K562 (cell line): ENCODE results near the gene PTPRF. TPM values are rescaled to one million over a fixed set of nuclear protein-coding genes. Genes with fewer than 3 reads are reported as not detected.

ENCODE experiments used
- AFF1 ChIP-seq, 2 experiments: fragments of 450-650 bp; IDR thresholded peaks; 2 replicates each; pipeline ENCODE4 v1.6.1; 2018; ENCODE audit warnings: mild to moderate bottlenecking in 2 of 2, low read depth in 1 of 2; ENCODE audit not compliant: partially characterized antibody in 2 of 2
- ARHGAP35 ChIP-seq: fragments of 450-650 bp; IDR thresholded peaks from 2 replicates; pipeline ENCODE4 v1.6.1; 2018; ENCODE audit not compliant: partially characterized antibody
- CREB1 ChIP-seq, 2 experiments: sonication (generic) in 1 of 2; formaldehyde crosslinking in 1 of 2; IDR thresholded peaks; 2 replicates each; pipeline versions ENCODE4 v1.6.1 to v1.8.0; 2012 to 2022; ENCODE audit warnings: inconsistent platforms in 1 of 2, mild to moderate bottlenecking in 1 of 2, missing genetic modification reagents in 1 of 2, moderate library complexity in 1 of 2
- EWSR1 ChIP-seq: fragments of 450-650 bp; IDR thresholded peaks from 2 replicates; pipeline ENCODE4 v1.6.1; 2018; ENCODE audit warnings: borderline replicate concordance, mild to moderate bottlenecking, low read depth, moderate library complexity; ENCODE audit not compliant: partially characterized antibody
- FIP1L1 ChIP-seq: fragments of 200-400 bp; formaldehyde crosslinking; IDR thresholded peaks from 2 replicates; pipeline ENCODE4 v1.6.1; 2018; ENCODE audit warnings: mild to moderate bottlenecking, low read depth, low read length; ENCODE audit not compliant: poor library complexity, severe bottlenecking
- ILF3 ChIP-seq: fragments of 450-650 bp; IDR thresholded peaks from 2 replicates; pipeline ENCODE4 v1.6.1; 2018; ENCODE audit warnings: antibody characterized with exemption, mild to moderate bottlenecking, moderate library complexity, borderline replicate concordance
- PHB ChIP-seq: fragments of 250-450 bp; sonication (Bioruptor Pico); IDR thresholded peaks from 2 replicates; pipeline ENCODE4 v1.5.0; 2021
- PML ChIP-seq: IDR thresholded peaks from 2 replicates; pipeline ENCODE4 v1.6.1; 2012; ENCODE audit warnings: low read length, inconsistent platforms
- SRSF3 ChIP-seq: fragments of 200-400 bp; formaldehyde crosslinking; IDR thresholded peaks from 2 replicates; pipeline ENCODE4 v1.6.1; 2016; ENCODE audit warnings: mild to moderate bottlenecking, low read length, moderate library complexity; ENCODE audit not compliant: insufficient read depth
- THAP12 ChIP-seq: fragments of 250-450 bp; sonication (Bioruptor Pico); IDR thresholded peaks from 2 replicates; pipeline ENCODE4 v1.9.0; 2021; ENCODE audit warnings: mild to moderate bottlenecking, inconsistent platforms
- TRIM24 ChIP-seq, 2 experiments: fragments of 450-650 bp; IDR thresholded peaks; 2 replicates each; pipeline ENCODE4 v1.6.1; 2016
- WHSC1 ChIP-seq: IDR thresholded peaks from one replicate; pipeline ENCODE4 v1.6.1; 2012; ENCODE audit warnings: low read length, control low read depth, inconsistent platforms
- ZNF217 ChIP-seq: sonication (generic); formaldehyde crosslinking; IDR thresholded peaks from 2 replicates; pipeline ENCODE4 v1.8.0; 2022; ENCODE audit warnings: mild to moderate bottlenecking, missing genetic modification reagents
- ZNF398 ChIP-seq: fragments of 250-450 bp; sonication (Bioruptor Pico); IDR thresholded peaks from 2 replicates; pipeline ENCODE4 v1.8.0; 2021; ENCODE audit warnings: moderate library complexity, mild to moderate bottlenecking, inconsistent platforms
- ZNF445 ChIP-seq: fragments of 250-450 bp; sonication (Bioruptor Pico); IDR thresholded peaks from 2 replicates; pipeline ENCODE4 v1.4.0; 2020; ENCODE audit warnings: low read depth, mild to moderate bottlenecking, moderate library complexity
- ZNF639 ChIP-seq, 2 experiments: fragments of 200-800 bp in 1 of 2; sonication (Bioruptor generic) in 1 of 2; sonication (generic) in 1 of 2; formaldehyde crosslinking in 1 of 2; IDR thresholded peaks in 1 of 2; conservative IDR thresholded peaks in 1 of 2; 2 replicates each; pipeline versions ENCODE4 v1.5.0 to v1.6.1; 2016 to 2020; ENCODE audit warnings: missing compliant biosample characterization in 1 of 2, missing genetic modification characterization in 1 of 2, missing genetic modification reagents in 1 of 2
- polyA plus RNA-seq, 8 experiments: library from polyadenylated mRNA; depleted of rRNA in 4 of 8; stranded (reverse) in 5 of 8; unstranded in 3 of 8; fragments of >200 nt; fragmentation: Nextera tagmentation in 2 of 8; fragmentation: Illumina TruSeq in 1 of 8; extraction: Ambion mirVana in 2 of 8; extraction: Trizol in 1 of 8; gene quantifications; 2 replicates each; pipeline versions ENCODE4 v1.2.1 to v1.2.3, GENCODE V29; 2011 to 2014; ENCODE audit warnings: inconsistent platforms in 1 of 8, missing spikeins in 1 of 8
- total RNA-seq, 7 experiments: library from RNA; depleted of rRNA in 6 of 7; stranded (reverse); fragments of >200 nt in 6 of 7; fragmentation: Illumina TruSeq in 2 of 7; extraction: Trizol in 2 of 7; gene quantifications; 2 replicates each; pipeline versions ENCODE4 v1.2.1 to v1.2.3, GENCODE V29; 2011 to 2021; ENCODE audit warnings: low replicate concordance in 1 of 7

PTPRF gene
- total and polyA plus RNA-seq, 9 of the 15 experiments (the other 6 are each of a cell fraction or from before 2014, with no cell fraction given) = 0.13 to 4.3 (median 1.1) TPM

GRCh38 chr1:43522776-43523480 is 7.8 kb upstream of the PTPRF start (continued):
- TF ChIP-seq AFF1 (IDR thresholded peaks at IDR 0.05; ENCODE audit: low read depth in 1 of 2, partially characterized antibody in 2 of 2) = peak; percentile 77 to 99
- no peak for TF ChIP-seq ARHGAP35
- TF ChIP-seq PHB (CRISPR knock-in tag) = no peak
- no peak for TF ChIP-seq FIP1L1
- no peak for TF ChIP-seq EWSR1
- TF ChIP-seq TRIM24 (IDR thresholded peaks at IDR 0.05) = peak; percentile 100
- no peak for TF ChIP-seq ILF3
- TF ChIP-seq PML = peak; percentile 99
- no peak for TF ChIP-seq ZNF217 (CRISPR knock-in tag)
- TF ChIP-seq ZNF445 (CRISPR knock-in tag) = peak; percentile 59; the same call in 1 of the 2 replicates
- TF ChIP-seq ZNF639 (CRISPR knock-in tag; conservative IDR thresholded peaks at IDR 0.05 in 1 of 2, IDR thresholded peaks at IDR 0.05 in 1 of 2) = peak in 1 of 2 experiments; percentile 97; a peak in 2 of 4 replicates
- peak; percentile 89 for TF ChIP-seq CREB1 (IDR thresholded peaks at IDR 0.05)
- peak; percentile 59; the same call in 1 of the 2 replicates for TF ChIP-seq CREB1 (CRISPR knock-in tag; IDR thresholded peaks at IDR 0.05)
- no peak for TF ChIP-seq THAP12
- TF ChIP-seq SRSF3 = no peak
- no peak for TF ChIP-seq ZNF398 (CRISPR knock-in tag)
- no peak for TF ChIP-seq WHSC1
